Mesenchymal stem cell (in vitro differentiated cells and primary cell): ENCODE data around the gene SNX30.
A peak's percentile ranks its signal among the peaks of the same experiment; 100 is the strongest.

ENCODE experiments used
- DNase-seq: peaks from one replicate; pipeline ENCODE4 v3.0.0-alpha.2; 2013
- H2AFZ ChIP-seq: one replicate; pipeline ENCODE4 v1.6.1; 2013; ENCODE audit warnings: low read depth, mild to moderate bottlenecking, control low read depth, inconsistent platforms, low read length, moderate library complexity
- H2AK5ac ChIP-seq: 2 replicates; pipeline ENCODE4 v1.6.1; 2013; ENCODE audit warnings: low read length, moderate library complexity, mild to moderate bottlenecking, inconsistent platforms; ENCODE audit not compliant: severe bottlenecking
- H2BK120ac ChIP-seq: one replicate; pipeline ENCODE4 v1.6.1; 2013; ENCODE audit warnings: low read depth, mild to moderate bottlenecking, inconsistent platforms, low read length, moderate library complexity
- H2BK12ac ChIP-seq, 2 experiments: one replicate each; pipeline ENCODE4 v1.6.1; 2013; ENCODE audit warnings: inconsistent platforms in 2 of 2, low read length in 2 of 2, mild to moderate bottlenecking in 2 of 2, moderate library complexity in 2 of 2, control low read depth in 1 of 2
- H2BK15ac ChIP-seq: one replicate; pipeline ENCODE4 v1.6.1; 2013; ENCODE audit warnings: mild to moderate bottlenecking, low read depth, inconsistent platforms; ENCODE audit not compliant: poor library complexity, severe bottlenecking
- H2BK5ac ChIP-seq: 2 replicates; pipeline ENCODE4 v1.6.1; 2013; ENCODE audit warnings: low read depth, mild to moderate bottlenecking, low read length, control low read depth, inconsistent platforms; ENCODE audit not compliant: poor library complexity, severe bottlenecking
- H3K14ac ChIP-seq, 2 experiments: one replicate each; pipeline ENCODE4 v1.6.1; 2013; ENCODE audit warnings: inconsistent platforms in 2 of 2, low read length in 2 of 2, control low read depth in 1 of 2, mild to moderate bottlenecking in 1 of 2, moderate library complexity in 1 of 2
- H3K18ac ChIP-seq, 2 experiments: one replicate each; pipeline ENCODE4 v1.6.1; 2013; ENCODE audit warnings: inconsistent platforms in 2 of 2, low read length in 2 of 2, control low read depth in 1 of 2, low read depth in 1 of 2, mild to moderate bottlenecking in 1 of 2
- H3K23ac ChIP-seq, 2 experiments: one replicate each; pipeline ENCODE4 v1.6.1; 2013; ENCODE audit warnings: inconsistent platforms in 2 of 2, low read length in 2 of 2, mild to moderate bottlenecking in 2 of 2, moderate library complexity in 2 of 2, control low read depth in 1 of 2
- H3K27ac ChIP-seq: 2 replicates; pipeline ENCODE4 v1.5.1; 2013; ENCODE audit warnings: mild to moderate bottlenecking, moderate library complexity, low read length, control low read depth, inconsistent platforms; ENCODE audit not compliant: poor library complexity, severe bottlenecking
- H3K27me3 ChIP-seq, 2 experiments: 2 replicates each; pipeline versions ENCODE4 v1.6.1 to v1.7.0; 2013; ENCODE audit warnings: low read length in 2 of 2, mild to moderate bottlenecking in 2 of 2, moderate library complexity in 2 of 2, control low read depth in 1 of 2, inconsistent platforms in 1 of 2; ENCODE audit not compliant: control insufficient read depth in 1 of 2, insufficient read depth in 1 of 2
- H3K36me3 ChIP-seq, 2 experiments: 2 replicates each; pipeline versions ENCODE4 v1.6.1 to v1.7.0; 2013; ENCODE audit warnings: low read length in 2 of 2, control low read depth in 1 of 2, inconsistent platforms in 1 of 2, low read depth in 1 of 2, mild to moderate bottlenecking in 1 of 2; ENCODE audit not compliant: insufficient read depth in 2 of 2, control insufficient read depth in 1 of 2
- H3K4ac ChIP-seq, 2 experiments: one replicate each; pipeline ENCODE4 v1.6.1; 2013; ENCODE audit warnings: inconsistent platforms in 2 of 2, low read length in 2 of 2, mild to moderate bottlenecking in 2 of 2, moderate library complexity in 2 of 2, control low read depth in 1 of 2, low read depth in 1 of 2
- H3K4me1 ChIP-seq: 2 replicates; pipeline ENCODE4 v1.6.1; 2013; ENCODE audit warnings: low read depth, low read length, control low read depth; ENCODE audit not compliant: control insufficient read depth, insufficient read depth
- H3K4me2 ChIP-seq: 2 replicates; pipeline ENCODE4 v1.6.1; 2013; ENCODE audit warnings: low read length, mild to moderate bottlenecking, inconsistent platforms; ENCODE audit not compliant: poor library complexity, severe bottlenecking
- H3K4me3 ChIP-seq, 2 experiments: 2 replicates each; pipeline versions ENCODE4 v1.5.1 to v1.7.0; 2013; ENCODE audit warnings: low read length in 2 of 2, mild to moderate bottlenecking in 2 of 2, control low read depth in 1 of 2, low read depth in 1 of 2; ENCODE audit not compliant: insufficient read depth in 1 of 2
- H3K79me1 ChIP-seq: replicated peaks from 2 replicates; pipeline ENCODE4 v1.6.1; 2013; ENCODE audit warnings: mild to moderate bottlenecking, control low read depth, low read length, inconsistent platforms; ENCODE audit not compliant: poor library complexity, severe bottlenecking
- H3K9ac ChIP-seq: 2 replicates; pipeline ENCODE4 v1.7.0; 2013; ENCODE audit warnings: mild to moderate bottlenecking, low read length, moderate library complexity
- H3K9me3 ChIP-seq: 2 replicates; pipeline ENCODE4 v1.7.0; 2013; ENCODE audit warnings: mild to moderate bottlenecking, low read length; ENCODE audit not compliant: control insufficient read depth
- H4K8ac ChIP-seq: one replicate; pipeline ENCODE4 v1.6.1; 2013; ENCODE audit warnings: inconsistent platforms, mild to moderate bottlenecking, low read length, moderate library complexity
- H4K91ac ChIP-seq: one replicate; pipeline ENCODE4 v1.6.1; 2013; ENCODE audit warnings: mild to moderate bottlenecking, low read length, inconsistent platforms
- WGBS: methylation state at CpG from one replicate; pipeline ENCODE4 v1.1.7; 2013; ENCODE audit warnings: mixed read lengths; 5-methylcytosine and 5-hydroxymethylcytosine counted together

SNX30 gene

GRCh38 chr9:112809351-112809848 is 58.8 kb downstream of the SNX30 start:
- Histone ChIP-seq H3K27me3 (no peaks in the 10 kb centered on the region), H3K23ac (no peak overlapping the region), H3K27ac (no peak overlapping the region), H2BK12ac (no peak overlapping the region), H3K4me3 (no peak overlapping the region), H2BK5ac (no peak overlapping the region), H3K4me2 (no peak overlapping the region), H2AFZ (no peak overlapping the region), H3K79me1 (peaks cover 15% of the 10 kb centered on the region), H2AK5ac (no peak overlapping the region), H4K91ac (no peak overlapping the region), H2BK15ac (no peak overlapping the region), H3K4me1 (no peaks in the 10 kb centered on the region), H3K36me3 (peaks cover 0 to 17% of the 10 kb centered on the region in 2 experiments), H2BK120ac (no peak overlapping the region), H3K14ac (no peak overlapping the region), H3K18ac (no peak overlapping the region), H3K9me3 (no peaks in the 10 kb centered on the region), H3K4ac (peak overlapping the region in 1 of 2 experiments; percentile 4), H3K9ac (no peak overlapping the region), H4K8ac (no peak overlapping the region)
- WGBS = 96% methylated on average over 7 of the region's 7 CpGs
- no peak for DNase-seq

GRCh38 chr9:112809906-112810305 is 59.3 kb downstream of the SNX30 start:
- no peak for DNase-seq
- H3K23ac ChIP-seq = no peak overlapping the region
- no peak overlapping the region for H3K4me3 ChIP-seq
- no peak overlapping the region for H3K4ac ChIP-seq
- peak overlapping the region in 1 of 2 experiments; percentile 48 for H3K14ac ChIP-seq
- 79% methylated on average over 6 of the region's 6 CpGs for WGBS
- peaks cover 0 to 14% of the 10 kb centered on the region in 2 experiments for H3K36me3 ChIP-seq
- no peak overlapping the region for H2BK5ac ChIP-seq
- H2BK120ac ChIP-seq = no peak overlapping the region
- peaks cover 15% of the 10 kb centered on the region for H3K79me1 ChIP-seq
- no peak overlapping the region for H3K27ac ChIP-seq
- no peaks in the 10 kb centered on the region for H3K27me3 ChIP-seq
- no peaks in the 10 kb centered on the region for H3K9me3 ChIP-seq
- no peak overlapping the region for H3K18ac ChIP-seq
- no peak overlapping the region for H4K91ac ChIP-seq
- H2BK12ac ChIP-seq = no peak overlapping the region
- no peak overlapping the region for H4K8ac ChIP-seq
- H2BK15ac ChIP-seq = no peak overlapping the region
- no peaks in the 10 kb centered on the region for H3K4me1 ChIP-seq
- H3K4me2 ChIP-seq = no peak overlapping the region
- H2AK5ac ChIP-seq = no peak overlapping the region
- H3K9ac ChIP-seq = no peak overlapping the region
- H2AFZ ChIP-seq = no peak overlapping the region

- H2BK15ac ChIP-seq = no peak overlapping the region
- no peak overlapping the region for H3K4me3 ChIP-seq
- no peak overlapping the region for H3K9ac ChIP-seq
- peaks cover 15% of the 10 kb centered on the region for H3K79me1 ChIP-seq
- no peak overlapping the region for H2BK12ac ChIP-seq
- H4K91ac ChIP-seq = no peak overlapping the region
- H3K36me3 ChIP-seq = peaks cover 0 to 14% of the 10 kb centered on the region in 2 experiments
- no peak overlapping the region for H2BK120ac ChIP-seq
- no peaks in the 10 kb centered on the region for H3K9me3 ChIP-seq
- no peak overlapping the region for H3K4me2 ChIP-seq
- DNase-seq = no peak
- H4K8ac ChIP-seq = no peak overlapping the region
- no peaks in the 10 kb centered on the region for H3K4me1 ChIP-seq
- H3K14ac ChIP-seq = no peak overlapping the region
- H3K27ac ChIP-seq = no peak overlapping the region
- H3K27me3 ChIP-seq = no peaks in the 10 kb centered on the region
- no peak overlapping the region for H2AFZ ChIP-seq
- no peak overlapping the region for H3K18ac ChIP-seq
- H2AK5ac ChIP-seq = no peak overlapping the region
- no peak overlapping the region for H3K4ac ChIP-seq
- WGBS = 85% methylated on average over 17 of the region's 17 CpGs
- no peak overlapping the region for H3K23ac ChIP-seq
- H2BK5ac ChIP-seq = no peak overlapping the region
These were observed 60.3 kb downstream of the SNX30 start for GRCh38 chr9:112810696-112811490.

GRCh38 chr9:112811518-112811917 is 61.0 kb downstream of the SNX30 start:
- no peak overlapping the region for H2BK5ac ChIP-seq
- 96% methylated on average over 5 of the region's 6 CpGs for WGBS
- H3K9ac ChIP-seq = no peak overlapping the region
- H4K8ac ChIP-seq = no peak overlapping the region
- H3K36me3 ChIP-seq = peaks cover 0 to 14% of the 10 kb centered on the region in 2 experiments
- no peak overlapping the region for H2BK12ac ChIP-seq
- H2BK120ac ChIP-seq = no peak overlapping the region
- H3K4me2 ChIP-seq = no peak overlapping the region
- no peak for DNase-seq
- H3K4ac ChIP-seq = no peak overlapping the region
- no peak overlapping the region for H3K18ac ChIP-seq
- no peak overlapping the region for H3K27ac ChIP-seq
- H3K14ac ChIP-seq = no peak overlapping the region
- H4K91ac ChIP-seq = no peak overlapping the region
- H3K4me1 ChIP-seq = no peaks in the 10 kb centered on the region
- H3K23ac ChIP-seq = no peak overlapping the region
- no peak overlapping the region for H2AFZ ChIP-seq
- no peaks in the 10 kb centered on the region for H3K27me3 ChIP-seq
- H2AK5ac ChIP-seq = no peak overlapping the region
- no peak overlapping the region for H3K4me3 ChIP-seq
- H2BK15ac ChIP-seq = no peak overlapping the region
- peaks cover 16% of the 10 kb centered on the region for H3K79me1 ChIP-seq
- H3K9me3 ChIP-seq = no peaks in the 10 kb centered on the region
